Endometrial microvascular endothelial cells (primary cell): ENCODE data around the gene GPR152. TPM values are rescaled to one million over a fixed set of nuclear protein-coding genes. Genes with fewer than 3 reads are reported as not detected.
"Not testable (repeated sequence)": the region's sequence is repeated elsewhere in the genome, so short reads cannot be mapped to it uniquely, and the experiment has no call there.

Experiments
- in situ Hi-C: cut with HindIII; loops from 2 replicates; pipeline ENCODE4 v1.10.0; 2017; ENCODE audit warnings: low sequenced_read_pairs, low pct_unique_long_range_greater_than_20kb; ENCODE audit errors: inconsistent ontology term
- total RNA-seq: library from RNA; depleted of rRNA; stranded (reverse); fragments of >200 nt; gene quantifications from one replicate; pipeline ENCODE4 v1.2.3, GENCODE V29; 2015; ENCODE audit errors: inconsistent ontology term

GPR152 gene
- total RNA-seq, 1 donor from 2014 or later: not detected

DNA sequence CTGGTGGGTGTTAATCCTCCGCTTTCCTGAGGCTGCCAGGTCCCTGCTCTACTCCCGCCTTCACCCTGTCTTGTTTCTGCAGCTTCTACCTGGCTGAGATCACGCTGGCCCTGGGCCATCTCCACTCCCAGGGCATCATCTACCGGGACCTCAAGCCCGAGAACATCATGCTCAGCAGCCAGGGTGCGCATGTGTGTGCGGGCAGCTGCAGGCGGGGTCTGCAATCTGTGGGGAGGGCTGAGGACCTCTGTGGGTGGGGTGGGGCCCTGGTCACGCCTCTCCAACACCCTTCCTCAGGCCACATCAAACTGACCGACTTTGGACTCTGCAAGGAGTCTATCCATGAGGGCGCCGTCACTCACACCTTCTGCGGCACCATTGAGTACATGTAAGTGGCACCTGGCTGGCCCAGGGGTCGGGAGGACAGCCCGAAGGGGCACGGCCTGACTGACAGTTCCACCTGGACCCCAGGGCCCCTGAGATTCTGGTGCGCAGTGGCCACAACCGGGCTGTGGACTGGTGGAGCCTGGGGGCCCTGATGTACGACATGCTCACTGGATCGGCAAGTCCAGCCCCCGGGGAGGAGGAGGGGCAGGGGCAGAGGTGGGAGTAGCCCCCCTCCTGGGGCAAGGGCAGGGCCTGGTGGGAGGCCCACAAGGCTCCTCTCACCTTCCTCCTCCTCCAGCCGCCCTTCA, 19.7 kb downstream of the GPR152 start:
- in situ Hi-C loops: no loop called here

DNA sequence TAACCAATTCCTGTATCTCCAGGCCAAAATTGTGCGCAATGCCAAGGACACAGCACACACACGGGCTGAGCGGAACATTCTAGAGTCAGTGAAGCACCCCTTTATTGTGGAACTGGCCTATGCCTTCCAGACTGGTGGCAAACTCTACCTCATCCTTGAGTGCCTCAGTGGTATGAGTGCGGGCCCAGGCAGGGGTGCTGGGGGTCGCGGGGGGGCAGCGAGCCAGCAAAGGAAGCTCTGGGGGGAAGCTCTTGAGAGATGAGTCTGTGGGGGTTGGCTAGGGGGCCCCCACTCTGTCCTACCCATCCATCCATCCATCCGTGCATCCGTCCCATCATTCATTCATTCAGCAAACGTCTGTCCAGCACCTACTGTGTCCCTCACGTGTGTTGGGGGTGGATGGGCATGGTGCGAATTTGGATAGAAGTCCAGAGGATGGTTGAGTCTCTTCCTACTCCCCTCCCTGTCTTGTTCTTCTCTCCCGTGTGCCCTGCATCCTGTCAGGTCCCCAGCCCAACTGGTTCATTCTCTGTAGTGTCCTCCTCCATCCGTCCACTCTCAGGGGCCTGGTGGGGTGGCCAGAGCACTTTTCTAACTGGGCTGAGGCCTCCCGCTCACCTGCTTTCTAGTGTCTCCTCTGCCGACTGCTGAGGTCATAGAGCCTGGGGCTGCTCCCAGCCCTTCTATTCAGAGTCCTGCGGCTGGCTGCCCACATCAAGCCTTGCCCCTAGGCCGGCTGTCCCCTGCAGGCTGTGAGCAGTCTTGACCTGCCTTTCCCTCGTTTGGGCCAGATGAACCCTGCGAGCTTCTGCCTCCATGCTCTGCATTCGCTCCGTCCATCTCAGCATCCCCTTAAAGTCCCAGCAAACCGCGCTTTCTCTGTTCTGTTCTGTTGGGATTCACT, 20.9 kb downstream of the GPR152 start:
- in situ Hi-C loops: no loop called here

DNA sequence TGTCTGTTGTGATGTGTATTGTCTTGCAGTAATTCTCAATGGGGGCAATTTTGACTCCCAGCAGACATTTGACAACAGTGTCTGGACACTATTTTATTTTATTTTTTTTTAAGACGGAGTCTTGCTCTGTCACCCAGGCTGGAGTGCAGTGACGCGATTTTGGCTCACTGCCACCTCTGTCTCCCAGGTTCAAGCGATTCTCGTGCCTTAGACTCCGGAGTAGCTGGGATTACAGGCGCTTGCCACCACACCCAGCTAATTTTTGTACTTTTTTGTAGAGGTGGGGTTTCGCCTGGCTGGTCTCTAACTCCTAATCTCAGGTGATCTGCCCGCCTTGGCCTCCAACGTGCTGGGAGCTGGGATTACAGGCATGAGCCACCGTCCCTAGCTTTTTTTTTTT, 22.8 kb downstream of the GPR152 start:
- in situ Hi-C loops: no loop called here

DNA sequence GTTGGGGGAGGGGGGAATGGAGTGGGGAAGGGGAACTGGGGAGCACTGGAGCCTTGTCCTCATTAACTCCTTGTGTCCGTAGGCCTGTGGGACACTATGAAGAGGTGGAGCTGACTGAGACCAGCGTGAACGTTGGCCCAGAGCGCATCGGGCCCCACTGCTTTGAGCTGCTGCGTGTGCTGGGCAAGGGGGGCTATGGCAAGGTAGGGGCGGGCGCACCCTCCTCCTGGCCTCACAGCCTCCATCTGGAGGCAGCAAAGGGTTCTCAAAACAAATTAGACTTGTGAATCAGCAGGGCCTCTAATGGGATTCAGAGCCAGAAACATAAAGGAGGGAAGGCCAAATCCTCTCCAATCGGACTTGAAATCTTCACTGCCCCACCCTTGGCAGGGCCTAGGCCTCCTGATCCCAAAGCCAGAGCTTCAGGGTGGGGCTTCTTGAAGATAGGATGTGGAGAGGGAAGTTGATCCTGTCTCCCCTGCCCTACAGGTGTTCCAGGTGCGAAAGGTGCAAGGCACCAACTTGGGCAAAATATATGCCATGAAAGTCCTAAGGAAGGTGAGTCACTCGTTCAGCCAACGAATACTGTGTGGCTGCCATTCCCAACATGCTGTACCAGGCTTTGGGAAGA, 23.4 kb downstream of the GPR152 start:
- in situ Hi-C loops: no loop called here

DNA sequence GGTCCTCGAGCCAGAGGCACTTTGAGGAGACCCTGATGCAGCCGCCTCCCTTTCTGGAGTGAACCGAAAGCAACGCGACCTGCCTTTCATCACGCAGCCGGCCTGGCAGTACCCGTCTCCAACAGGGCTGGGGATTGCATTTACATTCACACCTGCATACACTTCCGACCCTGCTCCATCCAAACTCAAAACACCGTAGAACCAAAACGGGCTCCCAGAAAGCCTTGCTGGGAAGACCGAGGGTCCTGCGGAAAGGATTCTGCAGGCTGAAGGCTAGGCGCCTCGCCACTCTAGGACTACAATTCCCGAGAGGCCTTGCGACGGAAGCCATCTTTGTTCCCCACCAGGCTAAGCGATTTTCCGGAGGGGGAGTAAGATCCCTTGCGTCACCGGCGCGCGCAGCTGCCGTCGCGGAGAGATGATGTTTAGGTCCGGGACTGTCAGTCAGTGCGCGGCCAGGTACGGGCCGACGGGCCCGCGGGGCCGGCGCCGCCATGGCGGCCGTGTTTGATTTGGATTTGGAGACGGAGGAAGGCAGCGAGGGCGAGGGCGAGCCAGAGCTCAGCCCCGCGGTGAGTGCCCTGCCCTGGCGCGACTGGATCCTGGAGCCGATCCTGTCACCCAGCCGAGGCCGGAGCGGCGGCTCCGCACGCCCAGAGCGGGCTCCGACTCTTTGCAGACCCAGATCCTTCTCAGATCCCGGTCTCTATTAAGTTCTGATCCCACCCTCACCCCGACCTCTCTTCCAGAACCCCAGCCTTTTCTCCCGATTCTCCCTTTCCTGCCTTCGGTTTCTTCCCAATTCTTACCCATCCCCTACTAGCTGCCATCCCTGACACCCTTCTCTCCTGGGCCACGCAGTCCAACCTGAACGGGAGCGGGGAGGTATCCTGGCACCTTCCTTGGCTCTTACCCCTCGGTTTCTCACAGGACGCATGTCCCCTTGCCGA, 24.2 kb downstream of the GPR152 start, which contains the start of gene RPS6KB2:
Gene RPS6KB2, plus strand, starts transcription at position 443 of the 950 bp plus-strand sequence. Its CDS starts 52 bp downstream, at position 495.
- in situ Hi-C loops: no loop called here

DNA sequence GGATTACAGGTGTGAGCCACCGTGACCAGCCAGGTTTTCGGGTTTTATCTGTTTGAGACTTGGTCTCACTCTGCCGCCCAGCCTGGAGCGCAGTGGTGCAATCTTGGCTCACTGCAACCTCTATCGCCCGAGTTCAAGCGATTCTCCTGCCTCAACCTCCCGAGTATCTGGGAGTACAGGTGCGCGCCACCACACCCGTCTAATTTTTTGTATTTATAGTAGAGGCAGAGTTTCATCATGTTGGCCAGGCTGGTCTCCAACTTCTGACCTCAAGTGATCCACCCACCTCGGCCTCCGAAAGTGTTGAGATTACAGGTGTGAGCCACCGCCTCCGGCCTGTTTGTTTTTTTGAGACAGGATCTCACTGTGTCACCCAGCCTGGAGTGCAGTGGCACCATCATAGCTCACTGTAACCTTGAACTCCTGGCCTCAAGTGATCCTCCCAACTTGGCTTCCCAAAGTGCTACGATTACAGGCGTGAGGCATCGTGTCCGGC, 25.1 kb downstream of the GPR152 start:
- in situ Hi-C loops: not testable (repeated sequence)

DNA sequence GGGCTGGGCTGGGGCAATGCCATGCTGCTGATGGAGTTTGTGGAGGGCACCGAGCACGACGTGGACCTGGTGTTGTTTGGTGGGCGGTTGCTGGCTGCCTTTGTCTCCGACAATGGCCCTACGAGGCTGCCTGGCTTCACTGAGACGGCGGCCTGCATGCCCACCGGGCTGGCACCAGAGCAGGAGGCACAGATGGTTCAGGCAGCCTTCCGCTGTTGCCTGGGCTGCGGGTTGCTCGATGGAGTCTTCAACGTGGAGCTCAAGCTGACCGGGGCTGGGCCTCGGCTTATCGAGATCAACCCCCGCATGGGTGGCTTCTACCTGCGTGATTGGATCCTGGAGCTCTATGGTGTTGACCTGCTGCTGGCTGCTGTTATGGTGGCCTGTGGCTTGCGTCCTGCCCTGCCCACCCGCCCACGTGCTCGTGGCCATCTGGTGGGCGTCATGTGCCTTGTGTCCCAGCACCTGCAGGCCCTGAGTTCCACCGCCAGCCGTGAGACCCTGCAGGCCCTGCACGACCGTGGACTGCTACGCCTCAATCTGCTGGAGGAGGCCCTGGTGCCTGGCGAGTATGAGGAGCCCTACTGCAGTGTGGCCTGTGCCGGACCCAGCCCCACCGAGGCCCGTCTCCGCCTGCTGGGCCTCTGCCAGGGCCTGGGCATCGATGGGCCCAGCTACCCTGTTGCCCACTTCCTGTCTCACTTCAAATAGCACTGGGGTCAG, 28.5 kb downstream of the GPR152 start:
- in situ Hi-C loops: no loop called here

DNA sequence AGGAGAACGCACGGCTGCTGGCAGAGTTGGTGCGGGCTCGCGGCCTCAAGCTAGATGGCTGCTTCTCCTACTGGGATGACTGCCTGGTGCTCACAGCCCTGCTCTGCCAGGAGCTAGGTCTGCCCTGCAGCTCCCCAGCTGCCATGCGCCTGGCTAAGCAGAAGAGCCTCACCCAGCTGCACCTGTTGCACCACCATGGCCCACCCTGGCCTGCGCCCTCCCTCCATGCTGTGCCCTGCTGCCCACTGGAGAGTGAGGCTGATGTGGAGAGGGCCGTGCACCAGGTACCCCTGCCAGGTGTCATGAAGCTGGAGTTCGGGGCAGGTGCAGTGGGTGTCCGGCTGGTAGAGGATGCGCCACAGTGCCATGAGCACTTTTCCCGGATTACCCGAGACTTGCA, 29.1 kb downstream of the GPR152 start:
- in situ Hi-C loops: no loop called here

DNA sequence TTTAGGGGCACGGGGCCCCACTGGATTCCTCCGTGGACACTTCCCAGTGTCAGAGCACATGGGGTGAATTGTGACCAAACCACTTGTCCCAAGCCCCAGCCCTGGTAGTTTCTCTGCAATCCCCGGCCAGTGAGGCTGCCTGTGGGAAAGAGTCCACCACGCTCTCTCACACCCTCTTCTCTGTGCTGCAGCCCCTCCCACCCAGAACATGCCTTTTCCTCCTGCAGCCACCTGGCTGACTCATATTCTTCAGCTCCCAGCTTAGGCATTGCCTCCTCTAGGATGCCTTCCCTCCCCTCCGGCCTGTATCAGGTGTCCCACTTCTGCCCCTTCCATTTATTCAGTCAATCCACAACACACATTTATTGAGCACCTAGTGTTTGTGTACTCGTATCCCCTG, 29.6 kb downstream of the GPR152 start:
- in situ Hi-C loops: no loop called here

DNA sequence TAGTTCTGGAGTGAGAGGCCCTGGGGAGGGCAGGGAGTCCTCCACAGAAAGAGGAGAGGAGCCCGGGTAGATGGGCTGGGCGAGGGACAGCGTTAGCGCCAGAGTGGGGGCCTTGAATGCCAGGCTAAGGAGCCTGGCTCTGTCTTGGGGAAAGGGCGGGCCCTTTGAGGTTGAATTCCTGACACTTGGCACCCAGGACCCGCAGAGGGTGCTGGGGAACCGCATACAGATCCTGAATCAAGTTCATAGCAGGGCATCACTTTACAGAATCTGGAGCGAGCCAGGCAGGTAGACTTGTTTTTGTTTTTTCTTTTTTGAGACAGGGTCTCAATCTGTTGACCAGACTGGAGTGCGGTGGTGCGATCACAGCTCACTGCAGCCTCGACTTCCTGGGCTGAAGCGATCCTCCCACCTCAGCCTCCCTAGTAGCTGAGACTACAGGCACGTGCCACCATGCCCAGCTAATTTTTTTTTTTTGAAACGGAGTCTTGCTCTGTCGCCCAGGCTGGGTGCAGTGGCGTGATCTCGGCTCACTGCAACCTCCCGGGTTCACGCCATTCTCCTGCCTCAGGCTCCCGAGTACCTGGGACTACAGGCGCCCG, 31.0 kb downstream of the GPR152 start:
- in situ Hi-C loops: no loop called here

DNA sequence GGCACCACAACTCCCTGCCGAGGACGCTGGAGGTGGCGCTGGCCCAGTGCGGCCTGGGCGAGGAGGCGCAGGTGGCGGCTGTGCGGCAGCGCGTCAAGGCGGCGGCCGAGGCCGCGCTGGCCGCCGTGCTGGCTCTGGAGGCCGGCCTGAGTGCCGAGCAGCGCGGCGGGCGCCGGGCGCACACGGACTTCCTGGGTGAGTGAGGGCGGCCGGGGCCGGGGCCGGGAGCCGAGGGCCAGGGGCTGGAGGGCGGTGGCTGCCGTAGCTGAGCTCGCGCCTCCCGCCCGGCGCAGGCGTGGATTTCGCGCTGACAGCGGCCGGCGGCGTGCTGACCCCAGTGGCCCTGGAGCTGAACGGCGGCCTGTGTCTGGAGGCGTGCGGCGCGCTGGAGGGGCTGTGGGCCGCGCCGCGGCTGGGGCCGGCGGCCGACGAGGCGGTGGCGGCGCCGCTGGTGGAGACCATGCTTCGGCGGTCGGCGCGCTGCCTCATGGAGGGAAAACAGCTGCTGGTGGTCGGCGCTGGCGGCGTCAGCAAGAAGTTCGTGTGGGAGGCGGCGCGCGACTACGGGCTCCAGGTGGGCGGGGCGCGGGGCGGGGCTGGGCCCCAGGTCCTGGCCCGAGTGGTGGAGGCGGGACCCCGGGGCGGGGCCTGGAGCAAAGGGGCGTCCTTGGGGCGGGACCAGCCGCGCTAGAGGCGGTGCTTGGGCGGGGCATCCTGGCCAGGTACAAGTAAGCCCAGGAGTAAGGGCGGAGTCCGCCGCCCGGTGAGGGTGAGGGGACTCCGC, 31.7 kb downstream of the GPR152 start:
- in situ Hi-C loops: no loop called here

DNA sequence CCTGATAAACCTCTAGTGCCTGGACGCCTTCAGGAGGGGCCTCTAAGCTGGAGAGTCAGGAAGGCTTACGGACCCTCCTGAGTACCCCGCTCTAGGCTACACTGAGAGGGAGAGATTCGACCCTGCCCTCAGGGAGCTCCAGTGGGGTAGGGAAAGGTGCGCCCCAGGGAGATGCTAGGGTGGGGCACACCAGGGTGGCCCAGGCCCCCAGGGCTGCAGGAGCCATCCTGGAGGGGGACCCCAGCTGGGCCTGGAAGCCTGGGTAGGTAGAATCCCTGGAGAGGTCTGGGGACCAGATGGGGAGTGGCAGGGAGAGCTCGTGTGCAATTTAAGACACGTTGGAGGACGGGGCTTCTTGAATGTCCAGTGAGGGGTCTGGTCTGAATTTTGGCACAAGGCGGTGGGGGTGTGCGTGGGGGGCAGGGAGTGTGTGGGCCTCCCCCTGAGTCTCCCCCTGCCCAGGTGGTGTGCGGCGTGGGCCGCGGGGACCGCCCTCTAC, 32.3 kb downstream of the GPR152 start:
- in situ Hi-C loops: no loop called here

DNA sequence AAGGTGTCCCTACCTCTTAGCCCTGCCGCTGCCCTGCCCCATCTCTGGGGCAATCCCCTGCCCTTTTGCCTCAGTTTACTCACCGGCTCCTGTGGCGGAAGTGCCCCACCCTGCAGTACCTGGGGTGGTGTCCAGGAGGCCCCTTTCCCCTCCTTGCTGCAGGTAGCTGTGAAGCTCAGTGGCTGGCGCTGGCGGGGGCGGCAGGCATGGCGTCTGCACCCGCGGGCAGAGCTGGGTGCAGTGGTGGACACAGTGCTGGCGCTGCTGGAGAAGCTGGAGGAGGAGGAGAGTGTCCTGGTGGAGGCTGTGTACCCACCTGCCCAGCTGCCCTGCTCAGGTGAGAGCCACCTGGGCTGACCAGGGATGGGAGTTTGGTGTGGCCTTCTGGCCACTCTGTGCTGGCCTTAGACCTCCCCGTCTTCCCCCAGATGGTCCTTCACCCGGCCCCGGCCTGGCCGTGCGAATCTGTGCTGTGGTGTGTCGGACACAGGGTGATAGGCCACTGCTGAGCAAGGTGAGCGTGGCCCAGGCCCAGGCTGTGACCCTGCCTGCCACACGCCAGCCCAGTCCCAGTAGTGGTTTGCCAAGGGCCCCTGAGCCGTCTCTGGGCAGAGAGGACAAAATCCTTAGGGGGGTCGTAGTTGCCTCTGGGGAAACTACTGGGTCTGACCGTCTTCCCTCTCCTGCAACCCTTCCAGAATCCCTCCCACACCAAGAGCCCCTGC, 33.0 kb downstream of the GPR152 start:
- in situ Hi-C loops: no loop called here

DNA sequence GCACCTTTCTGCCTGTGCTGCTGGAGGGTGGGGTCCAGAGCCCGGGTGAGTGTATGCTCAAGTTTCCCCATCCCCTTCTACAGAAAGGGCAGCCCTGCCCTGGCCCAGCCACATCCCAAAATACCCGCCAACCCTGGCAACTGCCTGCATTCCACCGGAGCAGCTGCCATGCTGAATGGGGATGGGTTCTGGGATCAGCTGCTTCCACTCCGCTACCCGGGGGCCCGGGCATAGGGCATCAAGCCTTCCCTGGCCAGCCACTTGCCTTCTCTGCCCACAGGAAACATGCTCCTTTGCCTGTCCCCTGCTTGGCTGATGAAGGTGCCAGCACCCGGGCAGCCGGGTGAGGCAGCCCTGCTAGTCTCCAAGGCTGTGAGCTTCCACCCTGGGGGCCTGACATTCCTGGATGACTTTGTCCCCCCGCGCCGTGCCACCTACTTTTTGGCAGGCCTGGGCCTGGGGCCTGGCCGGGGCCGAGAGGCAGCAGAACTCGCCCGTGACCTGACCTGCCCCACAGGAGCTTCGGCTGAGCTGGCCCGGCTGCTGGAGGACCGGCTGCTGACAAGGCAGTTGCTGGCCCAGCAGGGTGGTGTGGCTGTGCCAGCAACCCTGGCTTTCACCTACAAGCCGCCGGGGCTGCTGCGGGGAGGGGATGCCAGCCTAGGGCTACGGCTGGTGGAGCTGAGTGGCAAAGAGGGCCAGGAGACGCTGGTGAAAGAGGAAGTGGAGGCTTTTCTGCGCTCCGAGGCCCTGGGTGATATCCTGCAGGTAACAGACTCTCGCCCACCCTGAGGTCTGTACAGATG, 33.9 kb downstream of the GPR152 start:
- in situ Hi-C loops: no loop called here

DNA sequence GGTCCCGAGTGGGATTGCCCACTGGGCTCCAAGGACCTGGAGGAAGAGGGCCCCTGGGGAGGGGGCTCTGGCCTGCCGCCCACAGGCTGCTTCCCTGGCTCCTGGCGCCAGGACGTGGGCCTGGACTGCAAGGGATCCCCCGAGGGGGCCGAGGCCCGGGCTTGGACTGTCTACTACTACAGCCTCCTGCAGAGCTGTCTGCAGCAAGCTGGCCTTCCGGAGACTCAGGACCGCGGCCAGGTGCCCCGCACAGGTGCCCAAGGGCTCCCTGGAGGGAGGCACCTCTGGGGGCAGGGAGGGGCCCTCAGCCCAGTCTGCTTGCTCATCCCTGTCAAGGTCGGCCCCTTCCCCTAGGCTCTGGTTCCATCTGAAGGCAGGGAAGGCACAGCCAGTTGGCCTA, 35.1 kb downstream of the GPR152 start:
- in situ Hi-C loops: no loop called here
